ENCODE measurements around the gene VSIG4.

GRCh38 chrX:66015900-66016689 lies 23.8 kb downstream of the VSIG4 start:
- TF ChIP-seq CTCF (IDR thresholded peaks at IDR 0.05), result no peak
- no peak for TF ChIP-seq POLR2A (IDR thresholded peaks at IDR 0.05)
